ENCODE data around the gene MAML2.

- TF ChIP-seq NRF1 (IDR thresholded peaks at IDR 0.05; ENCODE audit: low read depth, low read length) = no peak
- no peak for TF ChIP-seq RAD21 (IDR thresholded peaks at IDR 0.05 in 1 of 2, conservative IDR thresholded peaks at IDR 0.05 in 1 of 2; ENCODE audit: low read depth in 2 of 2, low read length in 2 of 2)
- TF ChIP-seq SUZ12 (IDR thresholded peaks at IDR 0.05; ENCODE audit: low read length) = no peak
- TF ChIP-seq JUND (IDR thresholded peaks at IDR 0.05; ENCODE audit: low read length) = no peak
- no peak for TF ChIP-seq CTCF (IDR thresholded peaks at IDR 0.05; ENCODE audit: control extremely low read depth in 1 of 3, insufficient read depth in 1 of 3, low read depth in 1 of 3, low read length in 3 of 3)
- TF ChIP-seq TBP (IDR thresholded peaks at IDR 0.05; ENCODE audit: low read depth, low read length) = no peak
- TF ChIP-seq BCL11A (IDR thresholded peaks at IDR 0.05; ENCODE audit: low read depth in 2 of 2, low read length in 2 of 2) = no peak
- TF ChIP-seq YY1 (IDR thresholded peaks at IDR 0.05; ENCODE audit: low read depth, low read length) = no peak
- no peak for TF ChIP-seq POLR2AphosphoS5 (IDR thresholded peaks at IDR 0.05; ENCODE audit: low read depth, low read length)
These were observed 367.7 kb downstream of the MAML2 start for GRCh38 chr11:95975343-95975742.
